ENCODE results near the gene RCAN1. TPM values are rescaled to one million over a fixed set of nuclear protein-coding genes. Genes with fewer than 3 reads are reported as not detected.

RCAN1 gene
- total RNA-seq, 1 donor from 2014 or later, result 61.5 TPM

GRCh38 chr21:34632498-34632897 is 17.6 kb upstream of the RCAN1 start:
- no peak overlapping the region for H3K27ac Mint-ChIP-seq (ENCODE audit: unreplicated experiment)
- no peak overlapping the region for H3K4me3 Mint-ChIP-seq (ENCODE audit: unreplicated experiment)
- no peaks in the 10 kb centered on the region for H3K4me1 Mint-ChIP-seq (ENCODE audit: unreplicated experiment)
- no peak for TF ChIP-seq CTCF (IDR thresholded peaks at IDR 0.05)
- peaks cover 26% of the 10 kb centered on the region for H3K27me3 Mint-ChIP-seq (ENCODE audit: unreplicated experiment)
- H3K36me3 Mint-ChIP-seq (ENCODE audit: unreplicated experiment), result no peaks in the 10 kb centered on the region
- DNase-seq (ENCODE audit: extremely low spot score, unreplicated experiment), result no peak
- H3K9me3 Mint-ChIP-seq (ENCODE audit: unreplicated experiment), result no peaks in the 10 kb centered on the region

- Mint-ChIP-seq H3K4me3 (ENCODE audit: unreplicated experiment) (no peak overlapping the region), H3K36me3 (ENCODE audit: unreplicated experiment) (no peaks in the 10 kb centered on the region), H3K9me3 (ENCODE audit: unreplicated experiment) (no peaks in the 10 kb centered on the region), H3K4me1 (ENCODE audit: unreplicated experiment) (no peaks in the 10 kb centered on the region), H3K27me3 (ENCODE audit: unreplicated experiment) (peaks cover 34% of the 10 kb centered on the region), H3K27ac (ENCODE audit: unreplicated experiment) (no peak overlapping the region)
- TF ChIP-seq CTCF (IDR thresholded peaks at IDR 0.05), result peak; percentile 87
- no peak for DNase-seq (ENCODE audit: extremely low spot score, unreplicated experiment)
Observed at GRCh38 chr21:34630536-34631143, 15.7 kb upstream of the RCAN1 start.

- H3K27ac Mint-ChIP-seq (ENCODE audit: unreplicated experiment), result no peak overlapping the region
- no peak for DNase-seq (ENCODE audit: extremely low spot score, unreplicated experiment)
Observed at GRCh38 chr21:34626131-34626530, 11.2 kb upstream of the RCAN1 start.

GRCh38 chr21:34625030-34625593 is 10.2 kb upstream of the RCAN1 start:
- Mint-ChIP-seq H3K36me3 (ENCODE audit: unreplicated experiment) (no peaks in the 10 kb centered on the region), H3K4me1 (ENCODE audit: unreplicated experiment) (no peaks in the 10 kb centered on the region), H3K27me3 (ENCODE audit: unreplicated experiment) (peaks cover 54% of the 10 kb centered on the region), H3K27ac (ENCODE audit: unreplicated experiment) (no peak overlapping the region), H3K4me3 (ENCODE audit: unreplicated experiment) (no peak overlapping the region), H3K9me3 (ENCODE audit: unreplicated experiment) (no peaks in the 10 kb centered on the region)
- DNase-seq (ENCODE audit: extremely low spot score, unreplicated experiment), result no peak
- TF ChIP-seq CTCF (IDR thresholded peaks at IDR 0.05), result no peak

More at GRCh38 chr21:34626131-34626530, 11.2 kb upstream of the RCAN1 start:
- TF ChIP-seq CTCF (IDR thresholded peaks at IDR 0.05), result no peak
- Mint-ChIP-seq H3K4me3 (ENCODE audit: unreplicated experiment) (no peak overlapping the region), H3K36me3 (ENCODE audit: unreplicated experiment) (no peaks in the 10 kb centered on the region), H3K9me3 (ENCODE audit: unreplicated experiment) (no peaks in the 10 kb centered on the region), H3K4me1 (ENCODE audit: unreplicated experiment) (no peaks in the 10 kb centered on the region), H3K27me3 (ENCODE audit: unreplicated experiment) (peaks cover 44% of the 10 kb centered on the region)

GRCh38 chr21:34623516-34623915 is 8.6 kb upstream of the RCAN1 start:
- Mint-ChIP-seq H3K4me1 (ENCODE audit: unreplicated experiment) (no peaks in the 10 kb centered on the region), H3K27ac (ENCODE audit: unreplicated experiment) (no peak overlapping the region), H3K9me3 (ENCODE audit: unreplicated experiment) (no peaks in the 10 kb centered on the region), H3K27me3 (ENCODE audit: unreplicated experiment) (peaks cover 63% of the 10 kb centered on the region), H3K4me3 (ENCODE audit: unreplicated experiment) (no peak overlapping the region), H3K36me3 (ENCODE audit: unreplicated experiment) (no peaks in the 10 kb centered on the region)
- DNase-seq (ENCODE audit: extremely low spot score, unreplicated experiment), result no peak
- TF ChIP-seq CTCF (IDR thresholded peaks at IDR 0.05), result no peak

Data from osteocyte (in vitro differentiated cells).